ENCODE data around the gene RNH1.
A peak's percentile ranks its signal among the peaks of the same experiment; 100 is the strongest.

DNA sequence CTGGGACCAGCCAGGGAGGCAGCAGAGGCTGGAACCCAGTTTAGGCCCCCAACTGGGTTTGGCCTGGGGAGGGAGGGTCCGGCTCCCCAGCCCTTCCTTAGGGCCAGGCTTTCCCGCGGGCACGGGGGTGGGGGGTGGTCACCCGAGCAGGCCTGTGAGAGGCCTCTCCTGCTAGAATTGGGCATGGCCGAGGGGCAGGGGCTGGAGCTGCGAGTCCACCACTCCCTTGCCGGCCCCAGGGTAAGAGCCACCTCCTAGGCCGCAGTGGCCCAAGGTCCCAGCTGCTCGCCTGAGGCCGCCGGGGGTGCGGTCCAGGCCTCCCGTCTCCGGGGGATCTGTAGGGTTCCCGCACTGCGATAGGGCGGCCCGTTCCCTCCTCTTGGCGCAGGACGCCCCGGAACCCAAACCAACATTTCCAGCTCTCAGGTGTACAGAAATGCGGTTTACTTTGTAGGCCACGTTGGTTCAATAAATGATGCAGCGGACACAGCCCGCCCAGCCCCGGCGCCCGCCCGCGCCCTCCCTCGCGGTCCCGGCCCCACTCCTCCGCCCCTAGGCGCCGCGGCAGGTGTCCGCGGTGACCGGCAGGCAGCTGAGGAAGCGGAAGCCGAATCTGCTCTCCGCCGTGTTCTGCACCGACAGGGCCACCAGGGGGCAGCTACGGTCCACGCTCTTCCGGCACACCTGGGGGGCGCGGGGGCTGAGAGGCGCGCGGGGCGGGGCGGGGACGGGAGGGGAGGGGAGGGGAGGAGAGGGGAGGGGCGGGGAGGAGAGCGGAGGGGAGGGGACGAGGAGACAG is 47.6 kb upstream of the RNH1 start:
- TF ChIP-seq, protein P1, sequence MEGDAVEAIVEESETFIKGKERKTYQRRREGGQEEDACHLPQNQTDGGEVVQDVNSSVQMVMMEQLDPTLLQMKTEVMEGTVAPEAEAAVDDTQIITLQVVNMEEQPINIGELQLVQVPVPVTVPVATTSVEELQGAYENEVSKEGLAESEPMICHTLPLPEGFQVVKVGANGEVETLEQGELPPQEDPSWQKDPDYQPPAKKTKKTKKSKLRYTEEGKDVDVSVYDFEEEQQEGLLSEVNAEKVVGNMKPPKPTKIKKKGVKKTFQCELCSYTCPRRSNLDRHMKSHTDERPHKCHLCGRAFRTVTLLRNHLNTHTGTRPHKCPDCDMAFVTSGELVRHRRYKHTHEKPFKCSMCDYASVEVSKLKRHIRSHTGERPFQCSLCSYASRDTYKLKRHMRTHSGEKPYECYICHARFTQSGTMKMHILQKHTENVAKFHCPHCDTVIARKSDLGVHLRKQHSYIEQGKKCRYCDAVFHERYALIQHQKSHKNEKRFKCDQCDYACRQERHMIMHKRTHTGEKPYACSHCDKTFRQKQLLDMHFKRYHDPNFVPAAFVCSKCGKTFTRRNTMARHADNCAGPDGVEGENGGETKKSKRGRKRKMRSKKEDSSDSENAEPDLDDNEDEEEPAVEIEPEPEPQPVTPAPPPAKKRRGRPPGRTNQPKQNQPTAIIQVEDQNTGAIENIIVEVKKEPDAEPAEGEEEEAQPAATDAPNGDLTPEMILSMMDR (conservative IDR thresholded peaks at IDR 0.05 in 1 of 2, IDR thresholded peaks at IDR 0.05 in 1 of 2; ENCODE audit: extremely low read depth in 1 of 2, insufficient read depth in 1 of 2, low read depth in 1 of 2, low read length in 2 of 2): peak; percentile 36 to 64
- TF ChIP-seq EZH2 (IDR thresholded peaks at IDR 0.05; ENCODE audit: borderline replicate concordance, low read length): no peak
